WTC11 (cell line): ENCODE data around the gene RBM19.

Experiments
- CBFB ChIP-seq: sonication (generic); formaldehyde crosslinking; IDR thresholded peaks from 2 replicates; pipeline ENCODE4 v1.8.1; 2022; ENCODE audit warnings: mild to moderate bottlenecking, low read depth, missing genetic modification reagents
- CTCF ChIP-seq: fragments of 200-600 bp; IDR thresholded peaks from 2 replicates; pipeline ENCODE4 v1.8.0; 2022; ENCODE audit warnings: antibody characterized with exemption
- HMGXB4 ChIP-seq: sonication (generic); formaldehyde crosslinking; IDR thresholded peaks from 2 replicates; pipeline ENCODE4 v1.8.1; 2023; ENCODE audit warnings: mild to moderate bottlenecking, moderate library complexity, missing genetic modification reagents
- NFATC4 ChIP-seq: fragments of 250-450 bp; sonication (Bioruptor Pico); IDR thresholded peaks from 2 replicates; pipeline ENCODE4 v1.9.0; 2021; ENCODE audit warnings: mild to moderate bottlenecking
- NR3C1 ChIP-seq: sonication (generic); formaldehyde crosslinking; conservative IDR thresholded peaks from 2 replicates; pipeline ENCODE4 v1.8.1; 2023; ENCODE audit warnings: low read depth, mild to moderate bottlenecking, missing genetic modification reagents
- OVOL2 ChIP-seq: fragments of 250-450 bp; sonication (Bioruptor Pico); IDR thresholded peaks from 2 replicates; pipeline ENCODE4 v1.9.0; 2021; ENCODE audit warnings: mild to moderate bottlenecking, borderline replicate concordance
- SP1 ChIP-seq: sonication (generic); formaldehyde crosslinking; conservative IDR thresholded peaks from 2 replicates; pipeline ENCODE4 v1.8.1; 2022; ENCODE audit warnings: missing genetic modification reagents
- TCF7 ChIP-seq: sonication (generic); formaldehyde crosslinking; IDR thresholded peaks from 2 replicates; pipeline ENCODE4 v1.8.0; 2022; ENCODE audit warnings: mild to moderate bottlenecking, low read depth, missing genetic modification reagents, moderate library complexity
- ZBTB43 ChIP-seq: sonication (generic); formaldehyde crosslinking; IDR thresholded peaks from 2 replicates; pipeline ENCODE4 v1.8.1; 2023; ENCODE audit warnings: mild to moderate bottlenecking, missing genetic modification reagents
- TF ChIP-seq, protein P1 (sequence below): sonication (generic); formaldehyde crosslinking; IDR thresholded peaks from 2 replicates; pipeline ENCODE4 v1.8.0; 2022; ENCODE audit warnings: mild to moderate bottlenecking, missing genetic modification reagents
- TF ChIP-seq, protein P2 (sequence below): sonication (generic); formaldehyde crosslinking; IDR thresholded peaks from 2 replicates; pipeline ENCODE4 v1.8.0; 2022; ENCODE audit warnings: mild to moderate bottlenecking, missing genetic modification reagents
- TF ChIP-seq, protein P3 (sequence below): fragments of 250-450 bp; sonication (Bioruptor Pico); IDR thresholded peaks from 2 replicates; pipeline ENCODE4 v1.9.0; 2021; ENCODE audit warnings: mild to moderate bottlenecking

DNA sequence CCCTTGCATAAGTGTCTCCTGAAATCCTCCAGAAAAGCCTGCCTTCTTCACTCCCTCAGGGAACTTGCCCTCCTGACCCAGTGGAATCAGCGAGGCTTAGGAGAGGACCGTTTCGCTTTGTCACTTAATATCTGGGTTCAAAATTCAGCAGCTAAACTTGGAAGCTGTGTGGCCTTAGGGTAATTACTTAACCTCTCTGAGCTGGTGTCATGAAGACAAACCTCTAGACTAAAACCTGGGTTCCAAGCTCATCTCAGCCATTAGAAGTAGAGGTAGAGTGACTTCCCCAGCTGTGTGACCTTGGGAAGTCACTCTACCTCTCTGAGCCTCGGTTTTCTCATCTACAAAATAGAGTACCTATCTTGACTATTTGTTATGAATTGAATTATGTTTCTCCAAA lies 18.3 kb upstream of the RBM19 start:
- TF ChIP-seq, protein P1, sequence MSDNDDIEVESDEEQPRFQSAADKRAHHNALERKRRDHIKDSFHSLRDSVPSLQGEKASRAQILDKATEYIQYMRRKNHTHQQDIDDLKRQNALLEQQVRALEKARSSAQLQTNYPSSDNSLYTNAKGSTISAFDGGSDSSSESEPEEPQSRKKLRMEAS (CRISPR knock-in tag) = no peak
- TF ChIP-seq CTCF (no peak), SP1 (no peak), OVOL2 (CRISPR knock-in tag) (no peak), NFATC4 (CRISPR knock-in tag) (no peak), TCF7 (CRISPR knock-in tag) (no peak), NR3C1 (no peak), CBFB (no peak), ZBTB43 (CRISPR knock-in tag) (no peak), HMGXB4 (CRISPR knock-in tag) (no peak)
- TF ChIP-seq, protein P2, sequence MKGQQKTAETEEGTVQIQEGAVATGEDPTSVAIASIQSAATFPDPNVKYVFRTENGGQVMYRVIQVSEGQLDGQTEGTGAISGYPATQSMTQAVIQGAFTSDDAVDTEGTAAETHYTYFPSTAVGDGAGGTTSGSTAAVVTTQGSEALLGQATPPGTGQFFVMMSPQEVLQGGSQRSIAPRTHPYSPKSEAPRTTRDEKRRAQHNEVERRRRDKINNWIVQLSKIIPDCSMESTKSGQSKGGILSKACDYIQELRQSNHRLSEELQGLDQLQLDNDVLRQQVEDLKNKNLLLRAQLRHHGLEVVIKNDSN (CRISPR knock-in tag) = no peak
- TF ChIP-seq, protein P3, sequence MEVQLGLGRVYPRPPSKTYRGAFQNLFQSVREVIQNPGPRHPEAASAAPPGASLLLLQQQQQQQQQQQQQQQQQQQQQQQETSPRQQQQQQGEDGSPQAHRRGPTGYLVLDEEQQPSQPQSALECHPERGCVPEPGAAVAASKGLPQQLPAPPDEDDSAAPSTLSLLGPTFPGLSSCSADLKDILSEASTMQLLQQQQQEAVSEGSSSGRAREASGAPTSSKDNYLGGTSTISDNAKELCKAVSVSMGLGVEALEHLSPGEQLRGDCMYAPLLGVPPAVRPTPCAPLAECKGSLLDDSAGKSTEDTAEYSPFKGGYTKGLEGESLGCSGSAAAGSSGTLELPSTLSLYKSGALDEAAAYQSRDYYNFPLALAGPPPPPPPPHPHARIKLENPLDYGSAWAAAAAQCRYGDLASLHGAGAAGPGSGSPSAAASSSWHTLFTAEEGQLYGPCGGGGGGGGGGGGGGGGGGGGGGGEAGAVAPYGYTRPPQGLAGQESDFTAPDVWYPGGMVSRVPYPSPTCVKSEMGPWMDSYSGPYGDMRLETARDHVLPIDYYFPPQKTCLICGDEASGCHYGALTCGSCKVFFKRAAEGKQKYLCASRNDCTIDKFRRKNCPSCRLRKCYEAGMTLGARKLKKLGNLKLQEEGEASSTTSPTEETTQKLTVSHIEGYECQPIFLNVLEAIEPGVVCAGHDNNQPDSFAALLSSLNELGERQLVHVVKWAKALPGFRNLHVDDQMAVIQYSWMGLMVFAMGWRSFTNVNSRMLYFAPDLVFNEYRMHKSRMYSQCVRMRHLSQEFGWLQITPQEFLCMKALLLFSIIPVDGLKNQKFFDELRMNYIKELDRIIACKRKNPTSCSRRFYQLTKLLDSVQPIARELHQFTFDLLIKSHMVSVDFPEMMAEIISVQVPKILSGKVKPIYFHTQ (CRISPR knock-in tag) = no peak
